ENCODE results near the gene TAGAP.

TAGAP gene

GRCh38 chr6:159071843-159072769 lies 27.3 kb upstream of the TAGAP start:
- no peak for DNase-seq (ENCODE audit: low spot score)

- DNase-seq (ENCODE audit: low spot score) = no peak
These were observed 24.2 kb upstream of the TAGAP start for GRCh38 chr6:159068904-159069578.

- no peak for DNase-seq (ENCODE audit: low spot score)
These were observed 22.5 kb upstream of the TAGAP start for GRCh38 chr6:159067334-159067733.

- DNase-seq (ENCODE audit: low spot score) = no peak
These were observed 21.7 kb upstream of the TAGAP start for GRCh38 chr6:159066483-159066882.

- DNase-seq (ENCODE audit: low spot score) = no peak
These were observed 21.1 kb upstream of the TAGAP start for GRCh38 chr6:159065759-159066329.

GRCh38 chr6:159065091-159065490 lies 20.3 kb upstream of the TAGAP start:
- no peak for DNase-seq (ENCODE audit: low spot score)

GRCh38 chr6:159064477-159064876 lies 19.7 kb upstream of the TAGAP start:
- DNase-seq (ENCODE audit: low spot score) = peak; percentile 30

- no peak for DNase-seq (ENCODE audit: low spot score)
These were observed 18.8 kb upstream of the TAGAP start for GRCh38 chr6:159063549-159063948.

GRCh38 chr6:159062976-159063375 lies 18.2 kb upstream of the TAGAP start:
- DNase-seq (ENCODE audit: low spot score) = peak; percentile 35

- peak; percentile 80 for DNase-seq (ENCODE audit: low spot score)
These were observed 17.8 kb upstream of the TAGAP start for GRCh38 chr6:159062564-159062945.

GRCh38 chr6:159061805-159062563 lies 17.2 kb upstream of the TAGAP start:
- peak; percentile 81 for DNase-seq (ENCODE audit: low spot score)

- no peak for DNase-seq (ENCODE audit: low spot score)
These were observed 16.4 kb upstream of the TAGAP start for GRCh38 chr6:159061146-159061545.

- DNase-seq (ENCODE audit: low spot score) = no peak
These were observed 15.2 kb upstream of the TAGAP start for GRCh38 chr6:159059885-159060506.

GRCh38 chr6:159059141-159059540 lies 14.3 kb upstream of the TAGAP start:
- DNase-seq (ENCODE audit: low spot score) = peak; percentile 64

- DNase-seq (ENCODE audit: low spot score) = no peak
These were observed 12.1 kb upstream of the TAGAP start for GRCh38 chr6:159056899-159057298.

GRCh38 chr6:159056432-159056831 lies 11.6 kb upstream of the TAGAP start:
- no peak for DNase-seq (ENCODE audit: low spot score)

- DNase-seq (ENCODE audit: low spot score) = no peak
These were observed 11.2 kb upstream of the TAGAP start for GRCh38 chr6:159056003-159056402.

- DNase-seq (ENCODE audit: low spot score) = peak; percentile 47
These were observed 9.1 kb upstream of the TAGAP start for GRCh38 chr6:159053781-159054398.

- DNase-seq (ENCODE audit: low spot score) = no peak
These were observed 7.9 kb upstream of the TAGAP start for GRCh38 chr6:159052720-159053119.

GRCh38 chr6:159047891-159048685 lies 3.3 kb upstream of the TAGAP start:
- DNase-seq (ENCODE audit: low spot score) = no peak

All from CD4-positive, alpha-beta T cell treated with Interleukin-2 at 100 ng/mL for 4 hours (primary cell).